ENCODE results near the gene ZBTB14. TPM values are rescaled to one million over a fixed set of nuclear protein-coding genes. Genes with fewer than 3 reads are reported as not detected.

The ZBTB14 gene
- total RNA-seq, 2 experiments from 2014 or later: 23.9 to 25.5 TPM

DNA sequence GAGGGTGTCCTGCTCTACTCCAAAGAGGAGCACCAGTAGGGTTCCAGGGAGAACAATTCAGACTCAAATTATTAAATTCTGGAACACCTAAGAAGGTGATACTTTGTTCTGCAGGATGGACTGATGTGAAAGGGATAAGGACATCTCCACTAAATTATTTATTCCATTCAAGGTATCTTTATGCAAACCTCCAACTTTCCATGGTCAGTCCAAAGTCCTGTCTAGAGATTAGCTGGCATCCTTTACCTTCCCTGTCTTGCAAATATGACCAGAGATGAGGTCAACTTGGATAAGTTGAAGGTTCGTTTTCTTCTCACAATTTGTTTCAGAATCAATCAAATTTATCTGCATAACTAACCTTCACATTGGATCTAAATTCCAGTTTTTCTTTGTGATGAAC is 8.7 kb upstream of the ZBTB14 start:
- CTCF ChIA-PET: interaction anchor here (1.1 kb wide), 1 partner anchor 67 kb away, joined by 3 read pairs; no protein-coding TSS in a partner anchor

DNA sequence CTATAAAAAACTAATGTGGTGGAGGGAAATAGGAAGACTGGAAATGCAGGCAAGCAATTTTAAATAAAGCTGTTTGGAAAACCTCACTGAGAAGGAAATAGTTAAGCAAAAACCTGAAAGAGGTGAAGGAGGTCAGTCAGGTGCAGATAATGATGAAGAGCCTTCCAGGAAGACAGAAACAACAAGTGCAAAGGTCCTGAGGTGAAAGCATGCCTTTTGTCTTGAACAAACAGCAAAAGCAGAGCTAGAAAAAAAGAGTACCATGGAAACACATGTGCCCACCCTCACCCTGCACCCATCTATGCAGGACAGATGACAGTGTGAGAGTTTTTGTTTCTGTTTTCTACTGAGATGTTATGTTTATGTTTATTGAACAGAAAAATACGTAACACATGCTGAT is 8.1 kb upstream of the ZBTB14 start:
- TF ChIP-seq, protein P1, sequence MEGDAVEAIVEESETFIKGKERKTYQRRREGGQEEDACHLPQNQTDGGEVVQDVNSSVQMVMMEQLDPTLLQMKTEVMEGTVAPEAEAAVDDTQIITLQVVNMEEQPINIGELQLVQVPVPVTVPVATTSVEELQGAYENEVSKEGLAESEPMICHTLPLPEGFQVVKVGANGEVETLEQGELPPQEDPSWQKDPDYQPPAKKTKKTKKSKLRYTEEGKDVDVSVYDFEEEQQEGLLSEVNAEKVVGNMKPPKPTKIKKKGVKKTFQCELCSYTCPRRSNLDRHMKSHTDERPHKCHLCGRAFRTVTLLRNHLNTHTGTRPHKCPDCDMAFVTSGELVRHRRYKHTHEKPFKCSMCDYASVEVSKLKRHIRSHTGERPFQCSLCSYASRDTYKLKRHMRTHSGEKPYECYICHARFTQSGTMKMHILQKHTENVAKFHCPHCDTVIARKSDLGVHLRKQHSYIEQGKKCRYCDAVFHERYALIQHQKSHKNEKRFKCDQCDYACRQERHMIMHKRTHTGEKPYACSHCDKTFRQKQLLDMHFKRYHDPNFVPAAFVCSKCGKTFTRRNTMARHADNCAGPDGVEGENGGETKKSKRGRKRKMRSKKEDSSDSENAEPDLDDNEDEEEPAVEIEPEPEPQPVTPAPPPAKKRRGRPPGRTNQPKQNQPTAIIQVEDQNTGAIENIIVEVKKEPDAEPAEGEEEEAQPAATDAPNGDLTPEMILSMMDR (IDR thresholded peaks at IDR 0.05): no peak
- Mint-ChIP-seq H3K9me3 (no peaks in the 10 kb centered on the region), H3K27me3 (peaks cover 14% of the 10 kb centered on the region), H3K4me3 (no peak overlapping the region), H3K4me1 (ENCODE audit: low read depth) (no peaks in the 10 kb centered on the region), H3K36me3 (ENCODE audit: low read depth) (no peaks in the 10 kb centered on the region), H3K27ac (no peak overlapping the region)
- CTCF ChIA-PET: interaction anchor here (1.1 to 1.7 kb wide), 3 partner anchors 9 to 66 kb away, joined by 3 to 6 read pairs (median 6); no protein-coding TSS in a partner anchor
- intact Hi-C loops (cut with micrococcal nuclease): no loop called here
- ATAC-seq (no peak), DNase-seq (no peak)
- POLR2A ChIA-PET: interaction anchor here (1.4 kb wide), 1 partner anchor 8 kb away, joined by 6 read pairs; the partner anchor contains the start of gene ZBTB14

More for the DNA sequence above, 8.7 kb upstream of the ZBTB14 start:
- DNase-seq (no peak), ATAC-seq (no peak)
- intact Hi-C loops (cut with micrococcal nuclease): no loop called here
- no peaks in the 10 kb centered on the region for H3K36me3 Mint-ChIP-seq (ENCODE audit: low read depth)
- peaks cover 14% of the 10 kb centered on the region for H3K27me3 Mint-ChIP-seq
- no peak overlapping the region for H3K27ac Mint-ChIP-seq
- TF ChIP-seq, protein P1 (IDR thresholded peaks at IDR 0.05): no peak
- peaks cover under 1% of the 10 kb centered on the region for H3K4me1 Mint-ChIP-seq (ENCODE audit: low read depth)
- no peak overlapping the region for H3K4me3 Mint-ChIP-seq
- POLR2A ChIA-PET: interaction anchor here (0.6 to 1.4 kb wide), 2 partner anchors 9 to 565 kb away, joined by 4 to 6 read pairs; partner anchors contain the start of gene ZBTB14
- no peaks in the 10 kb centered on the region for H3K9me3 Mint-ChIP-seq

DNA sequence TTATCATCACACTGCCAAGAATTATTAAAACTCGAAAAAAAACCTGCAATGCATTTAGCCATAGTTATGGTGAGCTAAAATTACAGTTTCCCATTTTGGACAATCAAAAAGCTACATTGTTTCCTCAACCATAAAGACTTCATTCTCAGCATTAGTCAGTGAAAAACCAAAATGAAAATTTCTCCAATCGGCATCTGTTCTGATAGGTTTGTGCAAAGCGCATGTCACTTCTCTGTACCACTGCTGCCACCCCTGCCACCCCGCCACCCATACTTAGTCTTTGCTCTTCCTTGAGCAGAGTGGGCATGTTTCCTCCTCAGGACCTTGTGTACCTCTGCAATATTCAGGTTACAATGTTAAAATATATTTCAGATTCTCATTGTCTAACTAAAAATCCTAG is 7.1 kb upstream of the ZBTB14 start:
- intact Hi-C loops (cut with micrococcal nuclease): no loop called here
- Mint-ChIP-seq H3K9me3 (no peaks in the 10 kb centered on the region), H3K27me3 (peaks cover 14% of the 10 kb centered on the region), H3K27ac (no peak overlapping the region), H3K4me3 (no peak overlapping the region), H3K36me3 (ENCODE audit: low read depth) (no peaks in the 10 kb centered on the region), H3K4me1 (ENCODE audit: low read depth) (no peaks in the 10 kb centered on the region)
- no peak for DNase-seq
- CTCF ChIA-PET: interaction anchor here (1.4 to 1.7 kb wide), 2 partner anchors 8 to 11 kb away, joined by 6 read pairs; no protein-coding TSS in a partner anchor
- TF ChIP-seq, protein P1 (IDR thresholded peaks at IDR 0.05): no peak
- ATAC-seq: no peak
- POLR2A ChIA-PET: interaction anchor here (0.7 kb wide), 1 partner anchor 65 kb away, joined by 3 read pairs; no protein-coding TSS in a partner anchor

DNA sequence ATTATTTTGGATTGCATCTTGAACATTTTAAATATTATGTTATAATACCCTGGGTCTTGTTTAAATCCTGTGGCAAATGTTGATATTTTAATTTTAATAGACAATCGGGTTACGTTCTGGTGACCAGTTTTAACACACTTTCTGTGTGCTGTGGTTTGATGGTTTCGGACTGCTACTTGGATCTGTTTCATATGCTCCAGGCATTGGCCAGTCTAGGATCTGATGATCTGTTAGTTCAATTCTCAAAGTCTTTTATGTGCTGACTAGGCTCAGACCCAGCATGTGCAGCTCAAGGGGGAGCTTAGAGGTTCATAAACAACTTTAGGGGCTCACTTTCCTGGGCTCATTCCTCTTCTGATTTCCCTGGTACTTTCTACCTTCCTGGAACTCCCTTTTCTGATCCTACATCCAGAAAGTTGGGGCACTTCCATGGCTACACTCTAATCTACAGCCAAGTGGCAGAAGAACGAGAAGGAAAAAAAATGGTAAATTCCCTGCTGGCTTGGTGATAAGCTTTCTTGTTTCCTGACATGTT is 5.0 kb upstream of the ZBTB14 start:
- Mint-ChIP-seq H3K36me3 (ENCODE audit: low read depth) (no peaks in the 10 kb centered on the region), H3K9me3 (no peaks in the 10 kb centered on the region), H3K4me3 (no peak overlapping the region), H3K4me1 (ENCODE audit: low read depth) (peaks cover 4% of the 10 kb centered on the region), H3K27me3 (peaks cover 14% of the 10 kb centered on the region), H3K27ac (no peak overlapping the region)
- no peak for ATAC-seq
- CTCF ChIA-PET: no interaction called here
- DNase-seq: no peak
- intact Hi-C loops (cut with micrococcal nuclease): no loop called here
- TF ChIP-seq, protein P1 (IDR thresholded peaks at IDR 0.05): no peak
- POLR2A ChIA-PET: no interaction called here

DNA sequence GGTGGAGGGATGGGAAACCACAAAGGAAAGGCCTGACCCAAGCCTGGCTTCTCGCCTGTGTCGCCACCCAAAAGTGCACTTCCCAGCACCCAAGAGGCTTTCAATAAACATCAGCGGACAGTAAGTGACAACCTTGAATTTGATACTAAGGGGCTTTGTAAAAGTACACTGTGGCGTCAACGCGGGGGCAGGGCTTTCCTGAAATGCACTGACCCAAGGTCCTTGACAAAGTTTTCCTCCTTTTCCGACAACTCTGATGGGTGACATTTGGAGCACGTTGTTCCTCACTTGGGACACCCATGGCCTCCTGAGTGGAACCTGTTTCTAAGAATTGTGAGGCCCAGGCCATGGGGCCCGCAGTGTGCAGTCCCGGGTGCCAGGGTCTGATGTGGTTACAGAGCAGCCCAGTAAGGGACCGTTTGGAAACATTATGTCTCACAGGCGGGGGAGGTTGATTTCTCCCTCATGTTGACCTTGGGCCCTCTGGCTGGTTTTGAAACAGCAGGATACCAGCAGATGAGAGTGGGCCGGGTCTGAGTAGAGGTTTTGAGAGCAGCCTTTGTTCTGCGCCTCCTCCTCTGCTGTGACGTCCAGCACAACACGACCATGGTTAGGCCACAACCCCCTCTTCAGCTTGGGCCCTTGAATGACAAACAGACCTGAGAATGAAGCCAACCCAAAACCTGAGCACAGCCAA is 2.8 kb upstream of the ZBTB14 start:
- H3K36me3 Mint-ChIP-seq (ENCODE audit: low read depth): peaks cover 7% of the 10 kb centered on the region
- no peak for ATAC-seq
- TF ChIP-seq, protein P1 (IDR thresholded peaks at IDR 0.05): no peak
- no peak overlapping the region for H3K4me3 Mint-ChIP-seq
- no peaks in the 10 kb centered on the region for H3K9me3 Mint-ChIP-seq
- intact Hi-C loops (cut with micrococcal nuclease): loop anchor here (10.0 kb wide), 1 partner anchor 224 kb away; no protein-coding TSS in a partner anchor
- CTCF ChIA-PET: no interaction called here
- DNase-seq: no peak
- peaks cover 12% of the 10 kb centered on the region for H3K27me3 Mint-ChIP-seq
- no peak overlapping the region for H3K27ac Mint-ChIP-seq
- POLR2A ChIA-PET: interaction anchor here (4.5 to 5.0 kb wide), 2 partner anchors 14 to 61 kb away, joined by 41 to 101 read pairs; no protein-coding TSS in a partner anchor
- H3K4me1 Mint-ChIP-seq (ENCODE audit: low read depth): peaks cover 13% of the 10 kb centered on the region
